K562 (cell line): Measurements from ENCODE around the gene YTHDC2.

Experiments used
- KHSRP ChIP-seq: fragments of 450-650 bp; IDR thresholded peaks from 2 replicates; pipeline ENCODE4 v1.6.1; 2017
- MYC ChIP-seq, 2 experiments: fragments of 250-450 bp in 1 of 2; sonication (Bioruptor Pico) in 1 of 2; IDR thresholded peaks; 2 replicates each; pipeline versions ENCODE4 v1.5.1 to v1.6.1; 2012 to 2021; ENCODE audit warnings: low read depth in 2 of 2, borderline replicate concordance in 1 of 2, improper control_type of control experiment in 1 of 2, low read length in 1 of 2, mild to moderate bottlenecking in 1 of 2, moderate library complexity in 1 of 2

DNA sequence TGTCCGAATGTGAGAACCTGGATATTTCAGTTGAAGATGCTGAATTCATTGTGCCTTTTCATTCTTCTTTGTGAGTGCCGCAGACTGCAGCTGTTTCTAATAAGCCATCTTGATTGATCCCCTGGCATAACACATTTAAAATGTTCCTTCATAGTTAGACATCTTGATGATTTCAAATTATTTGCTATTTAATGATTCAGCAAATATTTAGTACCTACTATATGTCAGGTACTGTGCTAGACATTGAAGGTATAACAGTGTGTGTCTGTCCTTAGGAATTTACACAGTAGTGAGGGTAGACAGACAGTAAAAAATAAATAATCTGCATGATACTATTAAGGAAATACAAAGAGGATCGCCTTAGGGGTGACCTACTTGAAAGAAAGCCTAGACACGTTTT lies 61.6 kb downstream of the YTHDC2 start:
- no peak for TF ChIP-seq KHSRP
- no peak for TF ChIP-seq MYC (IDR thresholded peaks at IDR 0.05; ENCODE audit: low read depth, low read length)
- TF ChIP-seq MYC (CRISPR knock-in tag; IDR thresholded peaks at IDR 0.05; ENCODE audit: borderline replicate concordance, low read depth) = no peak
